GM19351 (cell line): ENCODE measurements around the gene HCAR3.
"Not testable (repeated sequence)": the region's sequence is repeated elsewhere in the genome, so short reads cannot be mapped to it uniquely, and the experiment has no call there.

Source experiments
- ATAC-seq: cut with Tn5 transposase; IDR thresholded peaks from one replicate; pipeline ENCODE4 v1.9.1; 2021; ENCODE audit warnings: mild to moderate bottlenecking, moderate library complexity; ENCODE audit not compliant: unreplicated experiment

Gene HCAR3

GRCh38 chr12:122724641-122725243 is 8.1 kb upstream of the HCAR3 start:
- no peak for ATAC-seq

GRCh38 chr12:122722387-122722786 is 5.8 kb upstream of the HCAR3 start:
- no peak for ATAC-seq

DNA sequence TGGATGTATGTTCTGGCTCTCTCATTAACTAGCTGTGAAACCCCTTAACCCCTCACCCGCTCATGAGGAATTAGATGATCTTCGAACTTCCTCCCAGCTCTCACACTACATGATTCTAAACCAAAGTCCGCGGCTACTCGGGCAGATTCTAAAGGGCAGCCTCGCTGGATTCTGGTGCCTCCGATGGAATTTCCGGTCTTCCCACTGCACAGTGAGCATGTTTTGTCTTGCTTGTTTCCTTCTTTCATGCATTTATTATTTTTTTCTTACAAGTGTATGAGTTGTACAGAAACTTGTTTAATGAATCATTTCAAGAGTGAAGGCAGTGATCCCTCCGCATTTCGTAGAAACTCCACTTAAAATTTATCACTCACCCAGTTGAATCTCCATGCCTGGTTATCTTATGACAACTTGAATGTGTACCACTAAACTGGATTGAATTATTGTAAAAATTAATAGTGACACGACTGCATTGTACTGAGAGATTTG is 4.5 kb upstream of the HCAR3 start:
- ATAC-seq = no peak

- not testable (repeated sequence) for ATAC-seq
These were observed 1.4 kb downstream of the HCAR3 start for GRCh38 chr12:122715211-122715610.

DNA sequence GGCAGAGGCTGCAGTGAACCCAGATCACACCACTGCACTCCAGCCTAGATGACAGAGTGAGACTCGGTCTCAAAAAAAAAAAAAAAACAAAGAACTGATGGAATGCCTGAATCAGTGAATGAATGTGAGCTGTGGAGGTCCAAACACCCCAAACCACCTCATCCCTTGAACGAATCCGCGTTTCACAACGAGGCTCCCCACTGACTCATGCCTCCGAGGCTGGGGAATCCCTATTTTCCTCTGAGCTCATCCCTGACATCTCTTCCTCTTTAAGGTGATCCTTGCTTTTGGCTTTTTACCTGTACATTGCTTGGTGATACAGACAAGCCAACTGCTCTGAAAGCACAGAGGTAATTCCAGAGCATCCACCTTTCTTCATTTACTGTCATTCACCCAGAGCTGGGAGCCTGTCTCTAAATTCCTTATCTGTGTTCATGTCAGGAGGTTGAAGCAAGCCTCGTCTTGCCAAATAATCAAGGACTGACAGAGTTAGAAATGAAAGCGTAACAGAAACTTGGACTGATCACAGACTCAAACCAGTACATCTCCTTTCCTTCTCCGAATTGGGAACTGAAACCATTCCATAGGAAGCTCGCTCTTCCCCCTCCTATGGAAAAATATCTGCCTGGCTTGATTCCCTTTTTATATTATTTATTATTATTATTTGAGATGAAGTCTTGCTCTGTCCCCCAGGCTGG is 3.0 kb downstream of the HCAR3 start:
- not testable (repeated sequence) for ATAC-seq

GRCh38 chr12:122711266-122711665 is 5.3 kb downstream of the HCAR3 start:
- ATAC-seq = not testable (repeated sequence)

DNA sequence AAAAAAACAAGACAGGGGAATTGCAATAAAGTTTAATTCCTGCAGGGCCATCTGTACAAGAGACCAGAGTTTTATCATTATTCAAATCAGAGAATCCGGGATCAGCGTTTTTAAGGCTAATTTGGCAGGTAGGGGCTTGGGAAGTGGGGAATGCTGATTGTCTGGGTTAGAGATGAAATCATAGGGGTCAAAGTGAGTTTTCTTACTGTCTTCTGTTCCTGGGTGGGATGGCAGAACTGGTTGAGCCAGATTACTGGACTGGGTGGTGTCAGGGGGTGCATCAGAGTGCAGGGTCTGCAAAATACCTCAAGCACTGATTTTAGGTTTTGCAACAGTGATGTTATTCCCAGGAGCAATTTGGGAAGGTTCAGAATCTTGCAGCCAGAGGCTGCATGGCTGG is 6.3 kb downstream of the HCAR3 start:
- not testable (repeated sequence) for ATAC-seq

GRCh38 chr12:122709287-122709686 is 7.3 kb downstream of the HCAR3 start:
- ATAC-seq = not testable (repeated sequence)

- ATAC-seq = not testable (repeated sequence)
These were observed 12.8 kb downstream of the HCAR3 start for GRCh38 chr12:122703841-122704240.

DNA sequence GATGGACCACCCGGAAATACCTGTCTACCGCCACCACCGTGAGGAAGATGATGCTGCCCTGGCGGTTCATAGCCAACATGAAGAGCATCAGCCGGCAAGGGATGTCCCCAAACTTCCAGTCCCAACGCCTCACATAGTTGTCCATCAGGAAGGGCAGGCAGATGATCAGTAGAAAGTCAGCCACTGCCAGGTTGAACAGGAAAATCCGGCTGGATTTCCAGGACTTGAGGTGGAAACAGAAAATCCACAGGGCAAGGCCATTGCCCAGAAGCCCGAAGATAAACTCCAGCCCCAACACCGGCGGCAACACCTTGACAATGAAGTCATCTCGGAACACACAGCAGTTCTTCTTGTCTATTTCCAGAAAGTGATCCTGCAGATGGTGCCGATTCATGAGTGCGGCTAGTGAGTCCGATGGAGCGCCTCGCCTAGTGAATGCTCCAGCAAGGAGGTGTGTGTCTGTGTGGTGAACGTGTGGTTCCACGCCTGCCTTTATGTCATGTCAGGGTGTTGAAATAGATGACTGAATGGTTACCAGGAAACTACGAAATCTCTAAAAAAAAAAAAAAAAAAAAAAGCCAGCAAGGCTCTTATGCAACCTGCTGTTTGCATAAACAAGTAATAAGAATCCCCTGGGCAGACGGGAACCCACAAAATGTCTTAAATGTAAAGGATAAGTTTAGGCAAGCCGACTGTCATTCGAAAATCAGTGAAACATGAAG is 13.6 kb downstream of the HCAR3 start, which contains the start of gene HCAR2:
Gene HCAR2 (minus strand): TSS at position 468 of the 722 bp plus-strand sequence. CDS start 74 bp downstream, at position 394.
- not testable (repeated sequence) for ATAC-seq

- not testable (repeated sequence) for ATAC-seq
These were observed 15.1 kb downstream of the HCAR3 start for GRCh38 chr12:122701481-122701880.

GRCh38 chr12:122700038-122700710 is 16.4 kb downstream of the HCAR3 start:
- not testable (repeated sequence) for ATAC-seq

GRCh38 chr12:122696922-122697321 is 19.7 kb downstream of the HCAR3 start:
- ATAC-seq = not testable (repeated sequence)

GRCh38 chr12:122691566-122691965 is 25.0 kb downstream of the HCAR3 start:
- ATAC-seq = no peak

DNA sequence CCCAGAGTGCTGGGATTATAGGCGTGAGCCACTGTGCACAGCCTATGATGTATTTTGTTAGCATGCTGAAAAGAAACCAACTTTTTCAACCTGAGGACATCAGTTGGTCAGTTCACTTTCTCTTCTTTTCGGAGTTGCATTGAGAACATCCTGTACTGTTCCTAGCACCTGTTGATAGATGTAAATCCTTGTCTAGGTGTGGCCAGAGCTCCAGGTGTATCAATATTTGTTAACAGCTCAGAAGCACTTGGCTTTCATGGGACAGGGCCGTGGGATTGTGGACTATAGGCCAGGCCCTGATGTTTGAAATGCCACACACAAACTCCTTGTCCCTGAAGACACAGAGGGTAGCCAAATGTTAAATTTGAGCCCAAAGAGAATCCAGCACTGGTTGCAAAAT is 28.3 kb downstream of the HCAR3 start:
- no peak for ATAC-seq

GRCh38 chr12:122687086-122687485 is 29.5 kb downstream of the HCAR3 start:
- no peak for ATAC-seq

- no peak for ATAC-seq
These were observed 30.1 kb downstream of the HCAR3 start for GRCh38 chr12:122686538-122686937.

- no peak for ATAC-seq
These were observed 32.3 kb downstream of the HCAR3 start for GRCh38 chr12:122684297-122684813.

DNA sequence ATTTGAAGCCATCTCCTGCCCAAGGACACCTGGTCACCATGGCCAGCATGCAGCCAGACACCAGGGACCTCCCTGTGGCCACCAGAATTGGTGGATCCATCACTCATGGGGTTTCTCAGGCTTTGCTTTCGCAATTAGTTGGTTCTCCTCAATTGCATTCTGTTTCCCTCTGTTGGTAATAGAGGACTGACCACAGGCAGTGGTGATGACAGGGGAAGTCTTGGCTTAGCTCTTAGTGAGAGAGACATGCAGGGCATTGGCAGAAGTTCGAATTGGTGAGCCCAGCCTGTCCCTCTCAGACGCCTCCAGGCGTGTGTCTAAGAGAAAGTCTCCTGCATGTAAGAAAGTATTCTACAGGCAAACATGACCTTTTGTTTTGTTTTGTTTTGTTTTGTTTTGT is 34.8 kb downstream of the HCAR3 start:
- no peak for ATAC-seq

DNA sequence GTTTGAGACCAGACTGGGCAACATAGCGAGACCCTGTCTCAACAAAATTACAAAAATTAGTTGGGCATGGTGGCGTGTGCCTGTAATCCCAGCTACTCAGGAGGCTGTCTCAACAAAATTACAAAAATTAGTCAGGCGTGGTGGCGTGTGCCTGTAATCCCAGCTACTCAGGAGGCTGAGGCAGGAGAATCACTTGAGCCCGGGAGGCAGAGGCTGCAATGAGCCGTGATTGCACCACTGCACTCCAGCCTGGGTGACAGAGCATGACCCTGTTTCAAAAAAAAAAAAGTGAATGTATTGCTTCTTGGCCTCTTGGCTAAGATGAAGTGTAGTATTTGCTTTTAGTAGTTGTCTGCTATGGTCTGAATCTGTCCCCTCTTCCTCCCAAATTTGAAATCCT is 35.6 kb downstream of the HCAR3 start:
- ATAC-seq = not testable (repeated sequence)

- not testable (repeated sequence) for ATAC-seq
These were observed 39.8 kb downstream of the HCAR3 start for GRCh38 chr12:122676781-122677180.
